Ascending aorta (tissue), 2 donors: ENCODE results near the gene QPCT. TPM values are rescaled to one million over a fixed set of nuclear protein-coding genes. Genes with fewer than 3 reads are reported as not detected.

Experiments used
- DNase-seq, 2 donors: peaks; one replicate each; pipeline ENCODE4 v3.0.0-alpha.2; 2019; ENCODE audit warnings: low spot score in 2 of 2
- H3K27ac ChIP-seq, 2 donors: fragments of 200-600 bp; sonication (generic); one replicate each; pipeline ENCODE4 v1.5.1; 2016 to 2017; ENCODE audit warnings: mild to moderate bottlenecking in 1 of 2
- H3K27me3 ChIP-seq: fragments of 200-600 bp; sonication (generic); one replicate; pipeline ENCODE4 v1.5.1; 2017
- H3K36me3 ChIP-seq, 2 donors: fragments of 200-600 bp; sonication (generic); one replicate each; pipeline ENCODE4 v1.5.1; 2016
- H3K4me1 ChIP-seq, 2 donors: fragments of 200-600 bp; sonication (generic); one replicate each; pipeline ENCODE4 v1.5.1; 2016 to 2017; ENCODE audit warnings: mild to moderate bottlenecking in 1 of 2
- H3K4me3 ChIP-seq, 2 donors: fragments of 200-600 bp; sonication (generic); one replicate each; pipeline ENCODE4 v1.5.1; 2016 to 2017; ENCODE audit warnings: mild to moderate bottlenecking in 1 of 2
- H3K9me3 ChIP-seq, 2 donors: fragments of 200-600 bp; sonication (generic); one replicate each; pipeline ENCODE4 v1.5.1; 2016
- CTCF ChIP-seq, 3 experiments: fragments of 200-600 bp in 2 of 3; fragments of 450-650 bp in 1 of 3; sonication (generic) in 2 of 3; IDR thresholded peaks; one replicate each; pipeline ENCODE4 v1.5.1; 2016 to 2019; ENCODE audit warnings: antibody characterized with exemption in 3 of 3, mild to moderate bottlenecking in 1 of 3, moderate library complexity in 1 of 3
- intact Hi-C: fragments of 100-400 bp; cut with DNase I; formaldehyde crosslinking; loops from one replicate; pipeline ENCODE4 v1.15.1; 2023
- total RNA-seq: library from RNA; depleted of rRNA; stranded (reverse); fragments of >200 nt; gene quantifications from one replicate; pipeline ENCODE4 v1.1.0, GENCODE V29; 2016

QPCT gene
- total RNA-seq, 1 donor from 2014 or later, result 1.8 TPM

DNA sequence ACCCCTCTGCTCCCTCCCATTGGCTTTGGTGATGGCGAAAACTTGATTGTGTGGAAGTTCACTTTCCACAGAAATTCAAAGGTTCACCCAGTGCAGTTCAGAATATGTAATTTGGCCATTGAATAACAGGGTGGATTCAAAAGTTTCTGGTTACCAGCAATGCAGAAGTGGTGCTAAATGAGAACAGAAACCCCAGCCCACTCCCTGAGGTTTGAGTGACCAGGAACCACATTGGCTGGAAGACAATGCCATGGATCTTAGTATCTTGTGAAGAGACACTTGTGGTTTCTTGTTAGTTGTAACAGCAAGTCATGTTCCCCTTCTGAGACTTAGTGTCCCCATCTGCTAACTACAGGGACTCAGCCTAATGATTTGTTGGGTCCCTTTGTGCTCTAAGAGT lies 49.8 kb downstream of the QPCT start:
- no peak for TF ChIP-seq CTCF (IDR thresholded peaks at IDR 0.05)
- Histone ChIP-seq H3K4me3 (no peak overlapping the region), H3K27me3 (no peaks in the 10 kb centered on the region), H3K9me3 (no peaks in the 10 kb centered on the region), H3K36me3 (no peaks in the 10 kb centered on the region), H3K4me1 (no peaks in the 10 kb centered on the region), H3K27ac (no peak overlapping the region)
- intact Hi-C loops, result loop anchor here (10.0 kb wide), 1 partner anchor 881 kb away; no protein-coding TSS in a partner anchor
- DNase-seq, result no peak

GRCh38 chr2:37394796-37395555 lies 50.5 kb downstream of the QPCT start:
- Histone ChIP-seq H3K9me3 (no peaks in the 10 kb centered on the region), H3K4me3 (no peak overlapping the region), H3K4me1 (no peaks in the 10 kb centered on the region), H3K36me3 (no peaks in the 10 kb centered on the region), H3K27ac (no peak overlapping the region), H3K27me3 (no peaks in the 10 kb centered on the region)
- intact Hi-C loops, result loop anchor here (10.0 kb wide), 1 partner anchor 880 kb away; no protein-coding TSS in a partner anchor
- TF ChIP-seq CTCF (IDR thresholded peaks at IDR 0.05), result no peak
- DNase-seq, result no peak

- intact Hi-C loops, result loop anchor here (1.0 to 10.0 kb wide), 4 partner anchors 18 to 878 kb away; no protein-coding TSS in a partner anchor
- no peak for TF ChIP-seq CTCF (IDR thresholded peaks at IDR 0.05)
- H3K27ac ChIP-seq, result no peak overlapping the region
- no peak overlapping the region for H3K4me3 ChIP-seq
- H3K36me3 ChIP-seq, result no peaks in the 10 kb centered on the region
- DNase-seq, result no peak
- no peaks in the 10 kb centered on the region for H3K9me3 ChIP-seq
- H3K4me1 ChIP-seq, result no peaks in the 10 kb centered on the region
- no peaks in the 10 kb centered on the region for H3K27me3 ChIP-seq
Measured at GRCh38 chr2:37396890-37397565, 52.6 kb downstream of the QPCT start.

- intact Hi-C loops, result loop anchor here (10.0 kb wide), 1 partner anchor 876 kb away; no protein-coding TSS in a partner anchor
- TF ChIP-seq CTCF (IDR thresholded peaks at IDR 0.05), result no peak
- Histone ChIP-seq H3K4me3 (no peak overlapping the region), H3K27me3 (no peaks in the 10 kb centered on the region), H3K27ac (no peak overlapping the region), H3K9me3 (no peaks in the 10 kb centered on the region), H3K4me1 (no peaks in the 10 kb centered on the region), H3K36me3 (no peaks in the 10 kb centered on the region)
- no peak for DNase-seq
Measured at GRCh38 chr2:37398990-37399389, 54.6 kb downstream of the QPCT start.

GRCh38 chr2:37400041-37400440 lies 55.6 kb downstream of the QPCT start:
- Histone ChIP-seq H3K36me3 (no peaks in the 10 kb centered on the region), H3K27me3 (no peaks in the 10 kb centered on the region)
- intact Hi-C loops, result no loop called here

More at GRCh38 chr2:37400041-37400440, 55.6 kb downstream of the QPCT start:
- Histone ChIP-seq H3K4me1 (no peaks in the 10 kb centered on the region), H3K27ac (no peak overlapping the region), H3K9me3 (no peaks in the 10 kb centered on the region), H3K4me3 (no peak overlapping the region)
- DNase-seq, result no peak
- TF ChIP-seq CTCF (IDR thresholded peaks at IDR 0.05), result no peak
